Fibroblast of pulmonary artery (primary cell): ENCODE data around the gene MXRA8.

ENCODE experiments used
- DNase-seq: peaks from one replicate; pipeline ENCODE4 v3.0.0-alpha.2; 2010; ENCODE audit warnings: low read depth
- H3K4me3 ChIP-seq: replicated peaks from 2 replicates; pipeline ENCODE4 v1.5.1; 2011; ENCODE audit warnings: low read depth, mild to moderate bottlenecking, control low read depth, low read length, moderate library complexity
- CTCF ChIP-seq: IDR thresholded peaks from 2 replicates; pipeline ENCODE4 v1.5.1; 2011; ENCODE audit warnings: mild to moderate bottlenecking, control low read depth, low read length, inconsistent platforms; ENCODE audit errors: missing control alignments

The MXRA8 gene

GRCh38 chr1:1364266-1364665 lies 5.9 kb upstream of the MXRA8 start:
- TF ChIP-seq CTCF = no peak
- DNase-seq = no peak
- H3K4me3 ChIP-seq = no peak overlapping the region

GRCh38 chr1:1361982-1362423 lies 3.6 kb upstream of the MXRA8 start:
- peak; percentile 79 for DNase-seq
- H3K4me3 ChIP-seq = no peak overlapping the region
- peak; percentile 7 for TF ChIP-seq CTCF

GRCh38 chr1:1361233-1361981 lies 3.1 kb upstream of the MXRA8 start:
- no peak overlapping the region for H3K4me3 ChIP-seq
- no peak for TF ChIP-seq CTCF
- no peak for DNase-seq

- peak; percentile 87 for DNase-seq
- no peak overlapping the region for H3K4me3 ChIP-seq
- TF ChIP-seq CTCF = no peak
Measured at GRCh38 chr1:1360506-1361169, 2.3 kb upstream of the MXRA8 start.

- TF ChIP-seq CTCF = no peak
- H3K4me3 ChIP-seq = no peak overlapping the region
- no peak for DNase-seq
Measured at GRCh38 chr1:1359664-1360468, 1.5 kb upstream of the MXRA8 start.

- no peak overlapping the region for H3K4me3 ChIP-seq
- no peak for DNase-seq
- TF ChIP-seq CTCF = no peak
Measured at GRCh38 chr1:1359308-1359663, 931 bp upstream of the MXRA8 start.
